Right lobe of liver (tissue), 4 donors: ENCODE results near the gene SRD5A2.
"Not testable (repeated sequence)": the region's sequence is repeated elsewhere in the genome, so short reads cannot be mapped to it uniquely, and the experiment has no call there.

ENCODE experiments used
- POLR2A ChIP-seq: fragments of 450-650 bp; IDR thresholded peaks from one replicate; pipeline ENCODE4 v1.6.1; 2017; ENCODE audit warnings: antibody characterized with exemption, mild to moderate bottlenecking
- TF ChIP-seq, protein P1 (sequence below), 4 donors: fragments of 200-600 bp in 3 of 4; fragments of 450-650 bp in 1 of 4; IDR thresholded peaks; one replicate each; pipeline versions ENCODE4 v1.5.1 to v1.8.0; 2016 to 2022; ENCODE audit warnings: antibody characterized with exemption in 4 of 4, mild to moderate bottlenecking in 2 of 4
- donor health status: DM: no; HTN: no; CAD: no.
- donor health status: DM: no; HTN: no; CAD: no.
- donor health status: DM: no; HTN: yes; CAD: no.

- TF ChIP-seq, protein P1, sequence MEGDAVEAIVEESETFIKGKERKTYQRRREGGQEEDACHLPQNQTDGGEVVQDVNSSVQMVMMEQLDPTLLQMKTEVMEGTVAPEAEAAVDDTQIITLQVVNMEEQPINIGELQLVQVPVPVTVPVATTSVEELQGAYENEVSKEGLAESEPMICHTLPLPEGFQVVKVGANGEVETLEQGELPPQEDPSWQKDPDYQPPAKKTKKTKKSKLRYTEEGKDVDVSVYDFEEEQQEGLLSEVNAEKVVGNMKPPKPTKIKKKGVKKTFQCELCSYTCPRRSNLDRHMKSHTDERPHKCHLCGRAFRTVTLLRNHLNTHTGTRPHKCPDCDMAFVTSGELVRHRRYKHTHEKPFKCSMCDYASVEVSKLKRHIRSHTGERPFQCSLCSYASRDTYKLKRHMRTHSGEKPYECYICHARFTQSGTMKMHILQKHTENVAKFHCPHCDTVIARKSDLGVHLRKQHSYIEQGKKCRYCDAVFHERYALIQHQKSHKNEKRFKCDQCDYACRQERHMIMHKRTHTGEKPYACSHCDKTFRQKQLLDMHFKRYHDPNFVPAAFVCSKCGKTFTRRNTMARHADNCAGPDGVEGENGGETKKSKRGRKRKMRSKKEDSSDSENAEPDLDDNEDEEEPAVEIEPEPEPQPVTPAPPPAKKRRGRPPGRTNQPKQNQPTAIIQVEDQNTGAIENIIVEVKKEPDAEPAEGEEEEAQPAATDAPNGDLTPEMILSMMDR (IDR thresholded peaks at IDR 0.05): not testable (repeated sequence)
- not testable (repeated sequence) for TF ChIP-seq POLR2A
Observed at GRCh38 chr2:31489339-31489738, 91.4 kb downstream of the SRD5A2 start.
